IMR-90 (cell line): Measurements from ENCODE around the gene LRRC1. TPM values are rescaled to one million over a fixed set of nuclear protein-coding genes. Genes with fewer than 3 reads are reported as not detected.

Source experiments
- ATAC-seq: fragments of 200-7000 bp; cut with Tn5 transposase; 2 replicates; pipeline ENCODE4 v1.9.1; 2020; ENCODE audit warnings: low read depth, mild to moderate bottlenecking, moderate library complexity
- BruUV-seq: library from RNA; stranded (reverse); fragments of 400-500 nt; replicated peaks from 2 replicates; lab custom pipeline; 2021; lab: Mats Ljungman, UMichigan
- CTCF ChIA-PET: fragments of 300-600 bp; formaldehyde crosslinking; extraction: SDS; loops from one replicate; lab custom pipeline; 2021; ENCODE audit warnings: antibody characterized with exemption; lab: Yijun Ruan, JAX
- POLR2A ChIA-PET: fragments of 300-600 bp; sonication (Branson Sonifier 250); formaldehyde crosslinking; loops from one replicate; lab custom pipeline; 2022; ENCODE audit warnings: antibody characterized with exemption; ENCODE audit not compliant: unreplicated experiment; lab: Charles Lee
- DNase-seq: peaks from one replicate; pipeline ENCODE4 v3.0.0; 2013
- H2AFZ ChIP-seq: replicated peaks from 2 replicates; pipeline ENCODE3; 2013; ENCODE audit warnings: low read length, mild to moderate bottlenecking; ENCODE audit not compliant: poor library complexity
- H2AK5ac ChIP-seq: 2 replicates; pipeline ENCODE4 v1.6.1; 2013; ENCODE audit warnings: low read depth, low read length, inconsistent platforms
- H2AK9ac ChIP-seq: replicated peaks from 2 replicates; pipeline ENCODE3; 2013; ENCODE audit warnings: mild to moderate bottlenecking, low read depth, low read length, moderate library complexity; ENCODE audit not compliant: poor library complexity
- H2BK120ac ChIP-seq: 2 replicates; pipeline ENCODE4 v1.6.1; 2013; ENCODE audit warnings: low read depth, low read length, inconsistent platforms
- H2BK15ac ChIP-seq: 3 replicates; pipeline ENCODE4 v1.6.1; 2013; ENCODE audit warnings: low read depth, low read length, inconsistent platforms
- H2BK20ac ChIP-seq: 2 replicates; pipeline ENCODE4 v1.6.1; 2013; ENCODE audit warnings: low read depth, mild to moderate bottlenecking, inconsistent platforms, low read length, moderate library complexity
- H2BK5ac ChIP-seq: 2 replicates; pipeline ENCODE4 v1.6.1; 2013; ENCODE audit warnings: mild to moderate bottlenecking, low read depth, low read length, inconsistent platforms; ENCODE audit not compliant: poor library complexity, severe bottlenecking
- H3K14ac ChIP-seq: replicated peaks from 2 replicates; pipeline ENCODE4 v1.6.1; 2013; ENCODE audit warnings: low read depth, low read length, inconsistent platforms
- H3K18ac ChIP-seq: 2 replicates; pipeline ENCODE4 v1.6.1; 2013; ENCODE audit warnings: low read depth, low read length, control low read depth
- H3K23ac ChIP-seq: 2 replicates; pipeline ENCODE4 v1.6.1; 2013; ENCODE audit warnings: low read depth, low read length, inconsistent platforms
- H3K27ac ChIP-seq: 2 replicates; pipeline ENCODE4 v1.5.1; 2013; ENCODE audit warnings: mild to moderate bottlenecking, control low read depth, low read length; ENCODE audit not compliant: insufficient read depth
- H3K27me3 ChIP-seq: 2 replicates; pipeline ENCODE4 v1.6.1; 2013; ENCODE audit warnings: low read length; ENCODE audit not compliant: control insufficient read depth, insufficient read depth
- H3K36me3 ChIP-seq: 2 replicates; pipeline ENCODE4 v1.6.1; 2013; ENCODE audit warnings: low read length, mixed read lengths; ENCODE audit not compliant: control insufficient read depth, insufficient read depth
- H3K4ac ChIP-seq: 2 replicates; pipeline ENCODE4 v1.6.1; 2013; ENCODE audit warnings: low read depth, low read length, inconsistent platforms
- H3K4me1 ChIP-seq: 2 replicates; pipeline ENCODE4 v1.6.1; 2013; ENCODE audit warnings: low read length, mixed read lengths; ENCODE audit not compliant: control insufficient read depth, insufficient read depth
- H3K4me2 ChIP-seq: 2 replicates; pipeline ENCODE4 v1.6.1; 2013; ENCODE audit warnings: low read depth, mild to moderate bottlenecking, control low read depth, low read length, moderate library complexity
- H3K4me3 ChIP-seq: 2 replicates; pipeline ENCODE4 v1.5.1; 2013; ENCODE audit warnings: low read depth, mild to moderate bottlenecking, control low read depth, low read length, moderate library complexity; ENCODE audit not compliant: insufficient read depth
- H3K56ac ChIP-seq: 2 replicates; pipeline ENCODE4 v1.6.1; 2013; ENCODE audit warnings: low read length, inconsistent platforms; ENCODE audit not compliant: insufficient read depth; ENCODE audit errors: extremely low read depth
- H3K79me1 ChIP-seq, 2 experiments: 2 replicates each; pipeline ENCODE4 v1.6.1; 2013; ENCODE audit warnings: low read length in 2 of 2, inconsistent platforms in 1 of 2, low read depth in 1 of 2
- H3K9ac ChIP-seq: 2 replicates; pipeline ENCODE4 v1.6.1; 2013; ENCODE audit warnings: low read depth, low read length, control low read depth
- H3K9me1 ChIP-seq: 2 replicates; pipeline ENCODE4 v1.6.1; 2013; ENCODE audit warnings: low read length, inconsistent platforms; ENCODE audit not compliant: insufficient read depth
- H3K9me3 ChIP-seq: 2 replicates; pipeline ENCODE4 v1.6.1; 2013; ENCODE audit warnings: low read length; ENCODE audit not compliant: control insufficient read depth, insufficient read depth
- H4K20me1 ChIP-seq: 2 replicates; pipeline ENCODE4 v1.6.1; 2013; ENCODE audit warnings: low read length, inconsistent platforms; ENCODE audit not compliant: insufficient read depth
- H4K5ac ChIP-seq: 2 replicates; pipeline ENCODE4 v1.6.1; 2013; ENCODE audit warnings: mild to moderate bottlenecking, low read depth, low read length, control low read depth
- H4K8ac ChIP-seq, 2 experiments: 2 replicates each; pipeline ENCODE4 v1.6.1; 2013; ENCODE audit warnings: low read depth in 2 of 2, low read length in 2 of 2, control low read depth in 1 of 2, inconsistent platforms in 1 of 2
- H4K91ac ChIP-seq: 2 replicates; pipeline ENCODE4 v1.6.1; 2013; ENCODE audit warnings: low read depth, low read length, inconsistent platforms; ENCODE audit not compliant: insufficient read depth
- NFE2L2 ChIP-seq: fragments of 150-350 bp; IDR thresholded peaks from 2 replicates; pipeline ENCODE4 v1.6.1; 2016; ENCODE audit warnings: low read depth, mild to moderate bottlenecking, low read length
- RFX5 ChIP-seq: IDR thresholded peaks from 2 replicates; pipeline ENCODE4 v1.8.0; 2012; ENCODE audit warnings: low read depth, mild to moderate bottlenecking, low read length, moderate library complexity
- WGBS, 2 experiments: methylation state at CpG; one replicate each; pipeline versions ENCODE4 v1.1.5 to v1.1.7; 2013; ENCODE audit warnings: missing lambda C conversion rate in 2 of 2; ENCODE audit not compliant: insufficient read length in 1 of 2; ENCODE audit errors: extremely low coverage in 2 of 2; 5-methylcytosine and 5-hydroxymethylcytosine counted together
- dilution Hi-C: fragments of 300-500 bp; cut with HindIII; formaldehyde crosslinking; loops from one replicate; pipeline ENCODE4 v1.14.3; 2018; ENCODE audit warnings: low sequenced_read_pairs; ENCODE audit not compliant: unreplicated experiment
- in situ Hi-C: fragments of 300-500 bp; cut with MboI; formaldehyde crosslinking; loops from 3 replicates; pipeline ENCODE4 v1.14.3; 2019; ENCODE audit warnings: low sequenced_read_pairs, inconsistent platforms, mixed read lengths
- intact Hi-C: fragments of 100-400 bp; cut with micrococcal nuclease; formaldehyde crosslinking; loops from 2 replicates; pipeline ENCODE4 v1.10.0; 2022
- polyA plus RNA-seq, 3 experiments: library from polyadenylated mRNA; depleted of rRNA; stranded (reverse); fragments of >200 nt; gene quantifications; 2 replicates each; pipeline ENCODE4 v1.2.3, GENCODE V29; 2012; ENCODE audit warnings: low replicate concordance in 1 of 3
- total RNA-seq: library from RNA; depleted of rRNA; stranded (reverse); fragments of >200 nt; gene quantifications from 2 replicates; pipeline ENCODE4 v1.2.3, GENCODE V29; 2012
- TF ChIP-seq, protein P1 (sequence below): conservative IDR thresholded peaks from 2 replicates; pipeline ENCODE4 v1.5.1; 2012; ENCODE audit warnings: mild to moderate bottlenecking, low read depth, low read length, improper control_type of control experiment

Gene LRRC1
- total and polyA plus RNA-seq, 2 of the 4 experiments (the other 2 are of a cell fraction): 5.1 to 6.1 TPM

DNA sequence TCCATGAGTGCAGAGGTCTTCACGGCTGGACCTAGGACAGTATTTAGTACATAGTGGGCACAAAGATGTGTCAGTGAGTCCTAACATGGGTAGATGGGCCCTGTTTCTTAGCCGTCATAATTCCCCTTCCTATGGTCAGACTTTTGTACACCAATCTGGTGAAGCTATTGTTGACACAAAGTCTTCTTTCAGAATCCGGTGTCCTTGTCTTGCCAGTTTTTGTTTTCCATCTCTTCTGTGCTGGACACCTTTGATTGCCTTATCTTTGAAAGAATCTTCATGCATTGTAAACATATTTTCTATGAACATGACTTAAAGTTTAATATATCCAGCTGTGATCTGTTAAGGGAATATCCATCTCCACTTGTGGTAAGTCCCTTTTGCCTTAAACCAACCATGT, 4.5 kb downstream of the LRRC1 start:
- H3K4ac ChIP-seq: peak overlapping the region; percentile 42; the same call in 1 of the 2 replicates
- peaks cover 9% of the 10 kb centered on the region for H3K9me1 ChIP-seq
- DNase-seq (peak; percentile 35), ATAC-seq (no peak)
- H2BK120ac ChIP-seq: peak overlapping the region; percentile 9; the same call in 1 of the 2 replicates
- peaks cover 30 to 58% of the 10 kb centered on the region in 2 experiments for H3K79me1 ChIP-seq
- peaks cover 17% of the 10 kb centered on the region; the same call in 1 of the 2 replicates for H4K20me1 ChIP-seq
- no peaks in the 10 kb centered on the region for H3K36me3 ChIP-seq
- peak overlapping the region; percentile 27; the same call in 1 of the 2 replicates for H3K4me2 ChIP-seq
- dilution Hi-C loops (no loop called here), intact Hi-C loops (loop anchor here (10.0 kb wide), 1 partner anchor 125 kb away; no protein-coding TSS in a partner anchor), in situ Hi-C loops (loop anchor here (10.0 kb wide), 1 partner anchor 265 kb away; no protein-coding TSS in a partner anchor)
- no peak overlapping the region; a peak in 2 of 4 replicates for H4K8ac ChIP-seq
- H3K9me3 ChIP-seq: no peaks in the 10 kb centered on the region
- H2BK5ac ChIP-seq: no peak overlapping the region
- H4K5ac ChIP-seq: peak overlapping the region; percentile 42; the same call in 1 of the 2 replicates
- H3K9ac ChIP-seq: no peak overlapping the region
- H3K56ac ChIP-seq: no peak overlapping the region
- peak overlapping the region; percentile 40; the same call in 1 of the 2 replicates for H3K27ac ChIP-seq
- no CpG with 5 or more reads among the region's 3 CpGs for WGBS, 2 experiments
- ChIA-PET POLR2A (no interaction called here), CTCF (interaction anchor here (1.2 kb wide), 1 partner anchor 157 kb away, joined by 3 read pairs; no protein-coding TSS in a partner anchor)
- H3K23ac ChIP-seq: no peak overlapping the region; the same call in 1 of the 2 replicates
- H4K91ac ChIP-seq: no peak overlapping the region
- 0 out of 2 replicates have a peak overlapping the region, but pooled peaks have one; percentile 20 for H2AK5ac ChIP-seq
- no peak overlapping the region for H2AFZ ChIP-seq
- H3K4me3 ChIP-seq: no peak overlapping the region
- H2BK20ac ChIP-seq: peak overlapping the region; percentile 15; the same call in 1 of the 2 replicates
- TF ChIP-seq, protein P1, sequence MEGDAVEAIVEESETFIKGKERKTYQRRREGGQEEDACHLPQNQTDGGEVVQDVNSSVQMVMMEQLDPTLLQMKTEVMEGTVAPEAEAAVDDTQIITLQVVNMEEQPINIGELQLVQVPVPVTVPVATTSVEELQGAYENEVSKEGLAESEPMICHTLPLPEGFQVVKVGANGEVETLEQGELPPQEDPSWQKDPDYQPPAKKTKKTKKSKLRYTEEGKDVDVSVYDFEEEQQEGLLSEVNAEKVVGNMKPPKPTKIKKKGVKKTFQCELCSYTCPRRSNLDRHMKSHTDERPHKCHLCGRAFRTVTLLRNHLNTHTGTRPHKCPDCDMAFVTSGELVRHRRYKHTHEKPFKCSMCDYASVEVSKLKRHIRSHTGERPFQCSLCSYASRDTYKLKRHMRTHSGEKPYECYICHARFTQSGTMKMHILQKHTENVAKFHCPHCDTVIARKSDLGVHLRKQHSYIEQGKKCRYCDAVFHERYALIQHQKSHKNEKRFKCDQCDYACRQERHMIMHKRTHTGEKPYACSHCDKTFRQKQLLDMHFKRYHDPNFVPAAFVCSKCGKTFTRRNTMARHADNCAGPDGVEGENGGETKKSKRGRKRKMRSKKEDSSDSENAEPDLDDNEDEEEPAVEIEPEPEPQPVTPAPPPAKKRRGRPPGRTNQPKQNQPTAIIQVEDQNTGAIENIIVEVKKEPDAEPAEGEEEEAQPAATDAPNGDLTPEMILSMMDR: no peak
- TF ChIP-seq RFX5 (no peak), NFE2L2 (no peak)
- no peak overlapping the region for H3K14ac ChIP-seq
- 0 out of 3 replicates have a peak overlapping the region, but pooled peaks have one; percentile 5 for H2BK15ac ChIP-seq
- peaks cover 24% of the 10 kb centered on the region for H3K4me1 ChIP-seq
- no TSS peak for BruUV-seq
- H2AK9ac ChIP-seq: no peak overlapping the region
- no peaks in the 10 kb centered on the region for H3K27me3 ChIP-seq
- peak overlapping the region; percentile 66; the same call in 1 of the 2 replicates for H3K18ac ChIP-seq
